Neural progenitor cell (in vitro differentiated cells): ENCODE data around the gene SPON1. TPM values are rescaled to one million over a fixed set of nuclear protein-coding genes. Genes with fewer than 3 reads are reported as not detected.

Experiments used
- DNase-seq: peaks from one replicate; pipeline ENCODE4 v3.0.0-alpha.2; 2016; ENCODE audit warnings: low spot score
- H2AFZ ChIP-seq: fragments of 200-600 bp; sonication (generic); replicated peaks from 2 replicates; pipeline ENCODE4 v1.6.1; 2016; ENCODE audit warnings: antibody characterized with exemption
- H3F3A ChIP-seq: fragments of 200-600 bp; sonication (generic); 2 replicates; pipeline ENCODE4 v1.6.1; 2016; ENCODE audit warnings: antibody characterized with exemption, low read depth
- H3K27ac ChIP-seq: fragments of 200-600 bp; sonication (generic); 2 replicates; pipeline ENCODE4 v1.5.1; 2016; ENCODE audit warnings: mild to moderate bottlenecking
- H3K27me3 ChIP-seq: fragments of 200-600 bp; sonication (generic); 2 replicates; pipeline ENCODE4 v1.6.1; 2016; ENCODE audit warnings: mild to moderate bottlenecking, moderate library complexity
- H3K36me3 ChIP-seq: fragments of 200-600 bp; sonication (generic); 2 replicates; pipeline ENCODE4 v1.5.1; 2016
- H3K4me1 ChIP-seq: fragments of 200-600 bp; sonication (generic); 2 replicates; pipeline ENCODE4 v1.6.1; 2016; ENCODE audit warnings: mixed run types
- H3K4me2 ChIP-seq: fragments of 200-600 bp; sonication (generic); 2 replicates; pipeline ENCODE4 v1.6.1; 2016
- H3K4me3 ChIP-seq: fragments of 200-600 bp; sonication (generic); 2 replicates; pipeline ENCODE4 v1.5.1; 2016
- H3K79me2 ChIP-seq: fragments of 200-600 bp; sonication (generic); 2 replicates; pipeline ENCODE4 v1.6.1; 2016; ENCODE audit warnings: low read depth
- H3K9ac ChIP-seq: fragments of 200-600 bp; sonication (generic); 2 replicates; pipeline ENCODE4 v1.6.1; 2016
- H3K9me3 ChIP-seq: fragments of 200-600 bp; sonication (generic); 2 replicates; pipeline ENCODE4 v1.5.1; 2016; ENCODE audit warnings: low read depth
- H4K20me1 ChIP-seq: fragments of 200-600 bp; sonication (generic); 2 replicates; pipeline ENCODE4 v1.6.1; 2016; ENCODE audit warnings: low read depth
- H3K27ac Mint-ChIP-seq: 3 replicates; pipeline ENCODE4 v1.8.0; 2021; ENCODE audit warnings: mixed read lengths
- H3K27me3 Mint-ChIP-seq: 2 replicates; pipeline ENCODE4 v1.8.0; 2022; ENCODE audit warnings: low read depth, mild to moderate bottlenecking, inconsistent platforms, moderate library complexity, mixed read lengths; ENCODE audit not compliant: insufficient read depth
- H3K36me3 Mint-ChIP-seq: 3 replicates; pipeline ENCODE4 v1.8.0; 2021; ENCODE audit warnings: mixed read lengths
- H3K4me1 Mint-ChIP-seq: 3 replicates; pipeline ENCODE4 v1.8.0; 2021; ENCODE audit warnings: mixed read lengths
- H3K4me3 Mint-ChIP-seq: 3 replicates; pipeline ENCODE4 v1.8.0; 2021; ENCODE audit warnings: mild to moderate bottlenecking, moderate library complexity, mixed read lengths
- H3K9me3 Mint-ChIP-seq: 3 replicates; pipeline ENCODE4 v1.8.0; 2020; ENCODE audit warnings: mixed read lengths
- CTCF ChIP-seq: fragments of 200-600 bp; sonication (generic); IDR thresholded peaks from 2 replicates; pipeline ENCODE4 v1.5.1; 2017; ENCODE audit warnings: antibody characterized with exemption, mild to moderate bottlenecking
- EZH2 ChIP-seq: fragments of 200-600 bp; sonication (generic); IDR thresholded peaks from 2 replicates; pipeline ENCODE4 v1.6.1; 2017; ENCODE audit warnings: antibody characterized with exemption, mild to moderate bottlenecking, moderate library complexity
- EZH2phosphoT487 ChIP-seq: fragments of 200-600 bp; sonication (generic); IDR thresholded peaks from 2 replicates; pipeline ENCODE4 v1.6.1; 2017; ENCODE audit warnings: antibody characterized with exemption
- total RNA-seq: library from RNA; depleted of rRNA; stranded (reverse); fragments of >200 nt; gene quantifications from 2 replicates; pipeline ENCODE4 v1.2.3, GENCODE V29; 2015; ENCODE audit warnings: low replicate concordance

SPON1 gene
- total RNA-seq, 1 donor from 2014 or later = 35.4 TPM

DNA sequence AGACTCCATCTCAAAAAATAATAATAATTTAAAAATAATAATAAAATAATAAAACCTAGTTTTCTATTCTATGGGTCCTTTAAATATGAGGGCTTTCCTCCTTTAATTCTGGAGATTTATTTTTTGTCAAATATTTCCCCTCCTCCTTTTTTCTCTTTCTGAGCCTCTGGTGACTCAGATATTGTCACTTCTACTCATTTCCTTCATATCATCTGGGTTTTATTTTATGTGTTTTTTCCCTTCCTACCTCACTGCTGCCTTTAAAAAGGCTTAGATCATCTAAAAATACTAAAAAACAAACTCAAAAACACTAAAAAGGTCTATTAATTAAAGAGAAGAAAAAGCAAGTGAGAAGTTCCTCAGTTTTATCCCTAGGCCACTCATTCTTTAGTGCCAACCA is 138.9 kb downstream of the SPON1 start:
- Histone ChIP-seq H3K27ac (no peak overlapping the region), H3F3A (peaks cover 1% of the 10 kb centered on the region), H3K9ac (no peak overlapping the region), H2AFZ (no peak overlapping the region), H3K4me3 (no peak overlapping the region), H3K4me1 (peaks cover 11% of the 10 kb centered on the region), H3K36me3 (no peaks in the 10 kb centered on the region), H3K9me3 (no peaks in the 10 kb centered on the region), H4K20me1 (no peaks in the 10 kb centered on the region), H3K27me3 (no peaks in the 10 kb centered on the region), H3K79me2 (no peaks in the 10 kb centered on the region), H3K4me2 (no peak overlapping the region)
- TF ChIP-seq EZH2phosphoT487 (no peak), CTCF (no peak), EZH2 (no peak)
- Mint-ChIP-seq H3K27ac (no peak overlapping the region), H3K4me1 (peaks cover 4% of the 10 kb centered on the region), H3K36me3 (no peaks in the 10 kb centered on the region), H3K9me3 (no peaks in the 10 kb centered on the region), H3K27me3 (peaks cover 2% of the 10 kb centered on the region), H3K4me3 (no peak overlapping the region)
- no peak for DNase-seq

DNA sequence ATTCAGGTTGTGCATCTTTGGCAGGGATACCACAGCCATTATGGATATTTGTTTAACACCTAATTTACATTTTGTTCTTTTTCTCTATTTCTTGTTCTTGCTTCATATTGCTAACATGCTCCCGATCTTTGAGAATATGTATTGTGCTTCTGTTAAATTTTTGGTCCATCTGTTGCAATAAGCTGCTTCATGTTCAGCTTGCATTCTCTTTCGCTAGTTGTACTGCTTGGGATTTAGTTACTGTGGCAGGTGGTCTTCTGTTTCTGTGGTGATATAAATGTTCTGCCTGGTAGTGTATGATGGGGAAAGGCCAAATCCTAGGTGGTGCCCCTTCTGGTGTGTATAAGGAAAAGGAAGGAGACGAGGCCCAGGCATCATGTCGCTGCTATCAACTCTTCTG is 140.2 kb downstream of the SPON1 start:
- no peak overlapping the region for H3K4me3 ChIP-seq
- no peak overlapping the region for H3K27ac Mint-ChIP-seq
- H3K9me3 Mint-ChIP-seq = no peaks in the 10 kb centered on the region
- H3K27me3 ChIP-seq = no peaks in the 10 kb centered on the region
- H3K9ac ChIP-seq = no peak overlapping the region
- H3K27ac ChIP-seq = peak overlapping the region; percentile 13
- no peak for TF ChIP-seq CTCF
- no peak for TF ChIP-seq EZH2
- TF ChIP-seq EZH2phosphoT487 = no peak
- no peak for DNase-seq
- H3K4me2 ChIP-seq = no peak overlapping the region
- H2AFZ ChIP-seq = no peak overlapping the region
- peaks cover 25% of the 10 kb centered on the region for H3K4me1 ChIP-seq
- H3K4me1 Mint-ChIP-seq = peaks cover 15% of the 10 kb centered on the region
- no peaks in the 10 kb centered on the region for H4K20me1 ChIP-seq
- H3F3A ChIP-seq = peaks cover 15% of the 10 kb centered on the region
- no peaks in the 10 kb centered on the region for H3K9me3 ChIP-seq
- peaks cover 2% of the 10 kb centered on the region for H3K27me3 Mint-ChIP-seq
- no peaks in the 10 kb centered on the region for H3K36me3 Mint-ChIP-seq
- no peaks in the 10 kb centered on the region for H3K36me3 ChIP-seq
- no peaks in the 10 kb centered on the region for H3K79me2 ChIP-seq
- no peak overlapping the region for H3K4me3 Mint-ChIP-seq

DNA sequence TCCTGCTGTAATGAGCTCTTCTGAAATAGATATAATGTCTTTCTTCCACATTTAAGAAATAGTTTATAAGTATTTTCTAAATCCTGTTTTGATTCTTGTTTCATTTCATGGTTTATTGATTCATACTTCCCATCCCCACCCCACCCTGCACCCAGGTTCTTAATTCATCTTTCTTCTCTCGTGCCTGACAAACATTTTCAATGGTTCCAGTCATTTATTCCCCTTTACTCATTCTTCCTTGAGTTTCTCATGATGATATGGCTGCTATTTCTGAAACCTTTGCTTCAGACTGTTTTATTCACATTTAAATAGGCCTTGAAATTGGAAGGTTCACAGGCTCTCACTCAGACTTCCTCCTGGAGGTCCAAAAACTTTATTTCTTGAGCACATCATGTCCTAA is 142.9 kb downstream of the SPON1 start:
- H3K4me1 ChIP-seq = peaks cover 32% of the 10 kb centered on the region
- no peaks in the 10 kb centered on the region for H3K36me3 ChIP-seq
- no peaks in the 10 kb centered on the region for H4K20me1 ChIP-seq
- no peak overlapping the region for H3K9ac ChIP-seq
- no peak overlapping the region for H2AFZ ChIP-seq
- H3K79me2 ChIP-seq = no peaks in the 10 kb centered on the region
- DNase-seq = no peak
- H3K4me1 Mint-ChIP-seq = peaks cover 18% of the 10 kb centered on the region
- no peak overlapping the region for H3K4me3 Mint-ChIP-seq
- H3K4me2 ChIP-seq = no peak overlapping the region
- no peak overlapping the region for H3K4me3 ChIP-seq
- no peaks in the 10 kb centered on the region for H3K9me3 Mint-ChIP-seq
- no peaks in the 10 kb centered on the region for H3K36me3 Mint-ChIP-seq
- peaks cover 3% of the 10 kb centered on the region for H3K27me3 Mint-ChIP-seq
- no peak for TF ChIP-seq CTCF
- no peak for TF ChIP-seq EZH2
- H3K27ac ChIP-seq = no peak overlapping the region
- H3K9me3 ChIP-seq = no peaks in the 10 kb centered on the region
- H3K27ac Mint-ChIP-seq = no peak overlapping the region
- H3K27me3 ChIP-seq = no peaks in the 10 kb centered on the region
- H3F3A ChIP-seq = peaks cover 16% of the 10 kb centered on the region
